NOMO-1 (cell line): ENCODE measurements around the gene CDH4.
"Not testable (repeated sequence)": the region's sequence is repeated elsewhere in the genome, so short reads cannot be mapped to it uniquely, and the experiment has no call there.

Source experiments
- DNase-seq, 2 experiments: peaks; one replicate each; lab custom pipeline; 2025; ENCODE audit not compliant: unreplicated experiment in 2 of 2; lab: John Stamatoyannopoulos, UW

CDH4 gene

GRCh38 chr20:61935926-61936700, 684.1 kb downstream of the CDH4 start:
- DNase-seq, result no peak

GRCh38 chr20:61936701-61937131, 684.7 kb downstream of the CDH4 start:
- DNase-seq, result no peak

GRCh38 chr20:61937146-61937962, 685.3 kb downstream of the CDH4 start:
- DNase-seq, result no peak

GRCh38 chr20:61937963-61938838, 686.1 kb downstream of the CDH4 start:
- no peak for DNase-seq

GRCh38 chr20:61938839-61939690, 687.0 kb downstream of the CDH4 start:
- DNase-seq, result no peak

- DNase-seq, result no peak
Measured at GRCh38 chr20:61939691-61940360, 687.8 kb downstream of the CDH4 start.

- no peak for DNase-seq
Measured at GRCh38 chr20:61940491-61940890, 688.4 kb downstream of the CDH4 start.

GRCh38 chr20:61940976-61941720, 689.1 kb downstream of the CDH4 start:
- no peak for DNase-seq

GRCh38 chr20:61941721-61942405, 689.8 kb downstream of the CDH4 start:
- no peak for DNase-seq

- no peak for DNase-seq
Measured at GRCh38 chr20:61942526-61942925, 690.5 kb downstream of the CDH4 start.

GRCh38 chr20:61944967-61945366, 692.9 kb downstream of the CDH4 start:
- not testable (repeated sequence) for DNase-seq

- DNase-seq, result not testable (repeated sequence)
Measured at GRCh38 chr20:61945495-61945894, 693.4 kb downstream of the CDH4 start.

GRCh38 chr20:61948056-61948455, 696.0 kb downstream of the CDH4 start:
- DNase-seq, result not testable (repeated sequence)

GRCh38 chr20:61948586-61949362, 696.7 kb downstream of the CDH4 start:
- no peak for DNase-seq

GRCh38 chr20:61949363-61949713, 697.3 kb downstream of the CDH4 start:
- DNase-seq, result no peak

- DNase-seq, result no peak
Measured at GRCh38 chr20:61949714-61950640, 697.9 kb downstream of the CDH4 start.
